Measurements from ENCODE around the gene TEKT3. TPM values are rescaled to one million over a fixed set of nuclear protein-coding genes. Genes with fewer than 3 reads are reported as not detected.
A peak's percentile ranks its signal among the peaks of the same experiment; 100 is the strongest.

The TEKT3 gene
- total and polyA plus RNA-seq, 2 of the 4 experiments (the other 2 are of a cell fraction): 0.15 TPM; not detected in 1

DNA sequence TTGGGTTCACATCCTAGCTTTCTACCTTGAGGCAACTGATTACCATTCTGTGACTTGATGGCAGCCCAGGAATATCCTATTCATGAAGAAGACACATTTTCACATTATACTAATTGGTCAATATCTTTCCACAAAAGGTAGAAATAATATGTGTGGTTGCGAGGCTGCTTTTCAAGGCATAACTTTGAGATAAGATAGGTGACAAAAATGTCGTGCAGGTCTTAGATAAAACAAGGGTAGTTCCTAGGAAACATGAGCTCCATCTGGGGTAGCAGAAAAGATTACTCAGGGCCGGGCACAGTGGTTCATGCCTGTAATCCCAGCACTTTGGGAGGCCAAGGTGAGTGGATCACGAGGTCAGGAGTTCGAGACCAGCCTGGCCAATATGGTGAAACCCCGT, 22.3 kb upstream of the TEKT3 start:
- H3K79me1 ChIP-seq (ENCODE audit: low read depth in 1 of 2, low read length in 2 of 2): no peaks in the 10 kb centered on the region
- no peak overlapping the region for H3K4me3 ChIP-seq (ENCODE audit: insufficient read depth, low read depth, low read length)
- 0 out of 2 replicates have a peak overlapping the region, but pooled peaks have one; percentile 48 for H2BK120ac ChIP-seq (ENCODE audit: low read depth, low read length)
- TF ChIP-seq, protein P1, sequence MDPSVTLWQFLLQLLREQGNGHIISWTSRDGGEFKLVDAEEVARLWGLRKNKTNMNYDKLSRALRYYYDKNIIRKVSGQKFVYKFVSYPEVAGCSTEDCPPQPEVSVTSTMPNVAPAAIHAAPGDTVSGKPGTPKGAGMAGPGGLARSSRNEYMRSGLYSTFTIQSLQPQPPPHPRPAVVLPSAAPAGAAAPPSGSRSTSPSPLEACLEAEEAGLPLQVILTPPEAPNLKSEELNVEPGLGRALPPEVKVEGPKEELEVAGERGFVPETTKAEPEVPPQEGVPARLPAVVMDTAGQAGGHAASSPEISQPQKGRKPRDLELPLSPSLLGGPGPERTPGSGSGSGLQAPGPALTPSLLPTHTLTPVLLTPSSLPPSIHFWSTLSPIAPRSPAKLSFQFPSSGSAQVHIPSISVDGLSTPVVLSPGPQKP (IDR thresholded peaks at IDR 0.05; ENCODE audit: borderline replicate concordance, low read depth, low read length): no peak
- TF ChIP-seq SMC3 (IDR thresholded peaks at IDR 0.05; ENCODE audit: low read depth, low read length) (no peak), BHLHE40 (IDR thresholded peaks at IDR 0.05; ENCODE audit: low read depth, low read length) (no peak), CEBPB (IDR thresholded peaks at IDR 0.05; ENCODE audit: low read depth, low read length) (no peak), CHD1 (IDR thresholded peaks at IDR 0.05; ENCODE audit: low read depth, low read length) (no peak), NFE2L2 (IDR thresholded peaks at IDR 0.05; ENCODE audit: low read depth, low read length) (no peak), RFX5 (IDR thresholded peaks at IDR 0.05; ENCODE audit: low read depth, low read length) (no peak), FOS (IDR thresholded peaks at IDR 0.05; ENCODE audit: low read depth, low read length) (no peak), RAD21 (IDR thresholded peaks at IDR 0.05; ENCODE audit: low read length) (no peak), MAZ (IDR thresholded peaks at IDR 0.05; ENCODE audit: borderline replicate concordance, low read depth, low read length) (no peak), MXI1 (IDR thresholded peaks at IDR 0.05; ENCODE audit: borderline replicate concordance, low read depth, low read length) (no peak)
- TF ChIP-seq, protein P2, sequence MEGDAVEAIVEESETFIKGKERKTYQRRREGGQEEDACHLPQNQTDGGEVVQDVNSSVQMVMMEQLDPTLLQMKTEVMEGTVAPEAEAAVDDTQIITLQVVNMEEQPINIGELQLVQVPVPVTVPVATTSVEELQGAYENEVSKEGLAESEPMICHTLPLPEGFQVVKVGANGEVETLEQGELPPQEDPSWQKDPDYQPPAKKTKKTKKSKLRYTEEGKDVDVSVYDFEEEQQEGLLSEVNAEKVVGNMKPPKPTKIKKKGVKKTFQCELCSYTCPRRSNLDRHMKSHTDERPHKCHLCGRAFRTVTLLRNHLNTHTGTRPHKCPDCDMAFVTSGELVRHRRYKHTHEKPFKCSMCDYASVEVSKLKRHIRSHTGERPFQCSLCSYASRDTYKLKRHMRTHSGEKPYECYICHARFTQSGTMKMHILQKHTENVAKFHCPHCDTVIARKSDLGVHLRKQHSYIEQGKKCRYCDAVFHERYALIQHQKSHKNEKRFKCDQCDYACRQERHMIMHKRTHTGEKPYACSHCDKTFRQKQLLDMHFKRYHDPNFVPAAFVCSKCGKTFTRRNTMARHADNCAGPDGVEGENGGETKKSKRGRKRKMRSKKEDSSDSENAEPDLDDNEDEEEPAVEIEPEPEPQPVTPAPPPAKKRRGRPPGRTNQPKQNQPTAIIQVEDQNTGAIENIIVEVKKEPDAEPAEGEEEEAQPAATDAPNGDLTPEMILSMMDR (conservative IDR thresholded peaks at IDR 0.05; ENCODE audit: low read depth, low read length): no peak
- ATAC-seq (ENCODE audit: low read depth): no peak
- peak overlapping the region; percentile 90; the same call in 1 of the 2 replicates for H2AK5ac ChIP-seq (ENCODE audit: low read depth, low read length)
- no peak overlapping the region for H2BK5ac ChIP-seq (ENCODE audit: low read depth, low read length, poor library complexity, severe bottlenecking)
- peak overlapping the region; percentile 68; the same call in 1 of the 2 replicates for H4K91ac ChIP-seq (ENCODE audit: insufficient read depth, low read depth, low read length)
- 0 out of 2 replicates have a peak overlapping the region, but pooled peaks have one; percentile 66 for H3K23ac ChIP-seq (ENCODE audit: low read depth, low read length)
- no peak overlapping the region; the same call in 1 of the 2 replicates for H3K14ac ChIP-seq (replicated peaks; ENCODE audit: low read depth, low read length)
- ChIA-PET CTCF (interaction anchor here (0.8 kb wide), 1 partner anchor 19 kb away, joined by 4 read pairs; no protein-coding TSS in a partner anchor), POLR2A (ENCODE audit: unreplicated experiment) (no interaction called here)
- peak overlapping the region; percentile 87; the same call in 2 of the 3 replicates for H2BK15ac ChIP-seq (ENCODE audit: low read depth, low read length)
- DNase-seq: no peak
- H3K4me1 ChIP-seq (ENCODE audit: control insufficient read depth, insufficient read depth, low read length): peaks cover 5% of the 10 kb centered on the region
- H4K8ac ChIP-seq (ENCODE audit: low read depth in 2 of 2, low read length in 2 of 2): no peak overlapping the region
- no peak overlapping the region for H2AFZ ChIP-seq (replicated peaks; ENCODE audit: low read length, poor library complexity)
- peaks cover 3% of the 10 kb centered on the region; the same call in 1 of the 2 replicates for H3K9me1 ChIP-seq (ENCODE audit: insufficient read depth, low read length)
- H4K20me1 ChIP-seq (ENCODE audit: insufficient read depth, low read length): no peaks in the 10 kb centered on the region
- intact Hi-C loops (cut with micrococcal nuclease): no loop called here
- no peak overlapping the region for H3K56ac ChIP-seq (ENCODE audit: extremely low read depth, insufficient read depth, low read length)
- H2BK20ac ChIP-seq (ENCODE audit: low read depth, low read length): peak overlapping the region; percentile 45; the same call in 1 of the 2 replicates
- in situ Hi-C loops (cut with MboI; ENCODE audit: low sequenced_read_pairs): no loop called here
- H3K9me3 ChIP-seq (ENCODE audit: control insufficient read depth, insufficient read depth, low read length): peaks cover 2% of the 10 kb centered on the region; the same call in 1 of the 2 replicates
- peak overlapping the region; percentile 65; the same call in 1 of the 2 replicates for H3K18ac ChIP-seq (ENCODE audit: low read depth, low read length)
- BruUV-seq (replicated peaks): no TSS peak
- no peak overlapping the region for H3K4ac ChIP-seq (ENCODE audit: low read depth, low read length)
- dilution Hi-C loops (cut with HindIII; ENCODE audit: low sequenced_read_pairs, unreplicated experiment): no loop called here
- 63% methylated on average over 2 of the region's 6 CpGs; no CpG with 5 or more reads in 1 of the 2 experiments for WGBS, 2 experiments (ENCODE audit: extremely low coverage in 2 of 2, insufficient read length in 1 of 2)
- peak overlapping the region; percentile 72; the same call in 1 of the 2 replicates for H3K4me2 ChIP-seq (ENCODE audit: low read depth, low read length)
- peak overlapping the region; percentile 65; the same call in 1 of the 2 replicates for H3K27ac ChIP-seq (ENCODE audit: insufficient read depth, low read length)
- H3K9ac ChIP-seq (ENCODE audit: low read depth, low read length): no peak overlapping the region
- H2AK9ac ChIP-seq (replicated peaks; ENCODE audit: low read depth, low read length, poor library complexity): no peak overlapping the region
- no peaks in the 10 kb centered on the region for H3K36me3 ChIP-seq (ENCODE audit: control insufficient read depth, insufficient read depth, low read length)
- H3K27me3 ChIP-seq (ENCODE audit: control insufficient read depth, insufficient read depth, low read length): no peaks in the 10 kb centered on the region
- no peak overlapping the region; the same call in 1 of the 2 replicates for H4K5ac ChIP-seq (ENCODE audit: low read depth, low read length)
